ENCODE measurements around the gene HLCS. TPM values are rescaled to one million over a fixed set of nuclear protein-coding genes. Genes with fewer than 3 reads are reported as not detected.

HLCS gene
- total RNA-seq, 1 donor from 2014 or later = 18.8 TPM

GRCh38 chr21:36727866-36728265, 238.6 kb downstream of the HLCS start:
- no peaks in the 10 kb centered on the region for H3K36me3 ChIP-seq (ENCODE audit: control insufficient read depth in 3 of 3, insufficient read depth in 3 of 3, low read length in 3 of 3)
- no peak overlapping the region for H3K4me3 ChIP-seq (ENCODE audit: low read length in 3 of 3)
- peaks cover 17 to 39% (median 29%) of the 10 kb centered on the region in 3 donors for H3K27me3 ChIP-seq (ENCODE audit: control insufficient read depth in 3 of 3, insufficient read depth in 3 of 3, low read length in 3 of 3)

GRCh38 chr21:36725793-36726386, 240.6 kb downstream of the HLCS start:
- H3K4me1 ChIP-seq (ENCODE audit: control insufficient read depth in 3 of 3, insufficient read depth in 3 of 3, low read length in 3 of 3) = no peaks in the 10 kb centered on the region
- H3K27me3 ChIP-seq (ENCODE audit: control insufficient read depth in 3 of 3, insufficient read depth in 3 of 3, low read length in 3 of 3) = peaks cover 11 to 34% (median 18%) of the 10 kb centered on the region in 3 donors
- H3K27ac ChIP-seq (ENCODE audit: low read depth, low read length) = no peak overlapping the region
- H3K36me3 ChIP-seq (ENCODE audit: control insufficient read depth in 3 of 3, insufficient read depth in 3 of 3, low read length in 3 of 3) = no peaks in the 10 kb centered on the region
- H3K9ac ChIP-seq (ENCODE audit: low read depth in 1 of 3, low read length in 3 of 3) = no peak overlapping the region
- no peaks in the 10 kb centered on the region for H3K9me3 ChIP-seq (ENCODE audit: control insufficient read depth in 3 of 3, low read length in 3 of 3)
- H3K4me3 ChIP-seq (ENCODE audit: low read length in 3 of 3) = no peak overlapping the region

More at GRCh38 chr21:36727866-36728265, 238.6 kb downstream of the HLCS start:
- H3K9ac ChIP-seq (ENCODE audit: low read depth in 1 of 3, low read length in 3 of 3) = no peak overlapping the region
- no peaks in the 10 kb centered on the region for H3K4me1 ChIP-seq (ENCODE audit: control insufficient read depth in 3 of 3, insufficient read depth in 3 of 3, low read length in 3 of 3)
- H3K9me3 ChIP-seq (ENCODE audit: control insufficient read depth in 3 of 3, low read length in 3 of 3) = no peaks in the 10 kb centered on the region
- no peak overlapping the region for H3K27ac ChIP-seq (ENCODE audit: low read depth, low read length)

GRCh38 chr21:36724660-36725059, 241.8 kb downstream of the HLCS start:
- H3K36me3 ChIP-seq (ENCODE audit: control insufficient read depth in 3 of 3, insufficient read depth in 3 of 3, low read length in 3 of 3) = no peaks in the 10 kb centered on the region
- no peak overlapping the region for H3K9ac ChIP-seq (ENCODE audit: low read depth in 1 of 3, low read length in 3 of 3)
- no peaks in the 10 kb centered on the region for H3K4me1 ChIP-seq (ENCODE audit: control insufficient read depth in 3 of 3, insufficient read depth in 3 of 3, low read length in 3 of 3)
- peaks cover 9 to 28% (median 11%) of the 10 kb centered on the region in 3 donors for H3K27me3 ChIP-seq (ENCODE audit: control insufficient read depth in 3 of 3, insufficient read depth in 3 of 3, low read length in 3 of 3)
- no peak overlapping the region for H3K27ac ChIP-seq (ENCODE audit: low read depth, low read length)
- H3K9me3 ChIP-seq (ENCODE audit: control insufficient read depth in 3 of 3, low read length in 3 of 3) = no peaks in the 10 kb centered on the region
- H3K4me3 ChIP-seq (ENCODE audit: low read length in 3 of 3) = no peak overlapping the region

- H3K9me3 ChIP-seq (ENCODE audit: control insufficient read depth in 3 of 3, low read length in 3 of 3) = no peaks in the 10 kb centered on the region
- H3K4me1 ChIP-seq (ENCODE audit: control insufficient read depth in 3 of 3, insufficient read depth in 3 of 3, low read length in 3 of 3) = no peaks in the 10 kb centered on the region
- H3K36me3 ChIP-seq (ENCODE audit: control insufficient read depth in 3 of 3, insufficient read depth in 3 of 3, low read length in 3 of 3) = no peaks in the 10 kb centered on the region
- H3K27me3 ChIP-seq (ENCODE audit: control insufficient read depth in 3 of 3, insufficient read depth in 3 of 3, low read length in 3 of 3) = peaks cover 11 to 38% (median 19%) of the 10 kb centered on the region in 3 donors
- H3K4me3 ChIP-seq (ENCODE audit: low read length in 3 of 3) = no peak overlapping the region
- no peak overlapping the region for H3K9ac ChIP-seq (ENCODE audit: low read depth in 1 of 3, low read length in 3 of 3)
- H3K27ac ChIP-seq (ENCODE audit: low read depth, low read length) = no peak overlapping the region
Observed at GRCh38 chr21:36723371-36723881, 243.0 kb downstream of the HLCS start.

GRCh38 chr21:36722370-36723368, 243.8 kb downstream of the HLCS start:
- H3K9me3 ChIP-seq (ENCODE audit: control insufficient read depth in 3 of 3, low read length in 3 of 3) = no peaks in the 10 kb centered on the region
- H3K36me3 ChIP-seq (ENCODE audit: control insufficient read depth in 3 of 3, insufficient read depth in 3 of 3, low read length in 3 of 3) = no peaks in the 10 kb centered on the region
- no peaks in the 10 kb centered on the region for H3K4me1 ChIP-seq (ENCODE audit: control insufficient read depth in 3 of 3, insufficient read depth in 3 of 3, low read length in 3 of 3)
- H3K27ac ChIP-seq (ENCODE audit: low read depth, low read length) = no peak overlapping the region
- peaks cover 16 to 35% (median 21%) of the 10 kb centered on the region in 3 donors for H3K27me3 ChIP-seq (ENCODE audit: control insufficient read depth in 3 of 3, insufficient read depth in 3 of 3, low read length in 3 of 3)
- H3K9ac ChIP-seq (ENCODE audit: low read depth in 1 of 3, low read length in 3 of 3) = no peak overlapping the region
- H3K4me3 ChIP-seq (ENCODE audit: low read length in 3 of 3) = no peak overlapping the region

GRCh38 chr21:36721817-36722216, 244.7 kb downstream of the HLCS start:
- peaks cover 16 to 35% (median 21%) of the 10 kb centered on the region in 3 donors for H3K27me3 ChIP-seq (ENCODE audit: control insufficient read depth in 3 of 3, insufficient read depth in 3 of 3, low read length in 3 of 3)
- no peak overlapping the region for H3K9ac ChIP-seq (ENCODE audit: low read depth in 1 of 3, low read length in 3 of 3)
- H3K27ac ChIP-seq (ENCODE audit: low read depth, low read length) = no peak overlapping the region
- no peaks in the 10 kb centered on the region for H3K9me3 ChIP-seq (ENCODE audit: control insufficient read depth in 3 of 3, low read length in 3 of 3)
- H3K36me3 ChIP-seq (ENCODE audit: control insufficient read depth in 3 of 3, insufficient read depth in 3 of 3, low read length in 3 of 3) = no peaks in the 10 kb centered on the region
- H3K4me3 ChIP-seq (ENCODE audit: low read length in 3 of 3) = no peak overlapping the region
- no peaks in the 10 kb centered on the region for H3K4me1 ChIP-seq (ENCODE audit: control insufficient read depth in 3 of 3, insufficient read depth in 3 of 3, low read length in 3 of 3)

GRCh38 chr21:36719614-36720013, 246.9 kb downstream of the HLCS start:
- H3K4me3 ChIP-seq (ENCODE audit: low read length in 3 of 3) = no peak overlapping the region
- peaks cover 21 to 39% (median 32%) of the 10 kb centered on the region in 3 donors for H3K27me3 ChIP-seq (ENCODE audit: control insufficient read depth in 3 of 3, insufficient read depth in 3 of 3, low read length in 3 of 3)
- no peaks in the 10 kb centered on the region for H3K36me3 ChIP-seq (ENCODE audit: control insufficient read depth in 3 of 3, insufficient read depth in 3 of 3, low read length in 3 of 3)
- H3K27ac ChIP-seq (ENCODE audit: low read depth, low read length) = no peak overlapping the region
- H3K9me3 ChIP-seq (ENCODE audit: control insufficient read depth in 3 of 3, low read length in 3 of 3) = no peaks in the 10 kb centered on the region
- H3K4me1 ChIP-seq (ENCODE audit: control insufficient read depth in 3 of 3, insufficient read depth in 3 of 3, low read length in 3 of 3) = no peaks in the 10 kb centered on the region
- no peak overlapping the region for H3K9ac ChIP-seq (ENCODE audit: low read depth in 1 of 3, low read length in 3 of 3)

- Histone ChIP-seq H3K4me3 (ENCODE audit: low read length in 3 of 3) (no peak overlapping the region), H3K27me3 (ENCODE audit: control insufficient read depth in 3 of 3, insufficient read depth in 3 of 3, low read length in 3 of 3) (peaks cover 18 to 38% (median 35%) of the 10 kb centered on the region in 3 donors), H3K9me3 (ENCODE audit: control insufficient read depth in 3 of 3, low read length in 3 of 3) (no peaks in the 10 kb centered on the region), H3K36me3 (ENCODE audit: control insufficient read depth in 3 of 3, insufficient read depth in 3 of 3, low read length in 3 of 3) (no peaks in the 10 kb centered on the region), H3K27ac (ENCODE audit: low read depth, low read length) (no peak overlapping the region), H3K4me1 (ENCODE audit: control insufficient read depth in 3 of 3, insufficient read depth in 3 of 3, low read length in 3 of 3) (no peaks in the 10 kb centered on the region), H3K9ac (ENCODE audit: low read depth in 1 of 3, low read length in 3 of 3) (no peak overlapping the region)
Observed at GRCh38 chr21:36718951-36719501, 247.4 kb downstream of the HLCS start.

GRCh38 chr21:36717976-36718375, 248.5 kb downstream of the HLCS start:
- no peaks in the 10 kb centered on the region for H3K36me3 ChIP-seq (ENCODE audit: control insufficient read depth in 3 of 3, insufficient read depth in 3 of 3, low read length in 3 of 3)
- H3K9ac ChIP-seq (ENCODE audit: low read depth in 1 of 3, low read length in 3 of 3) = no peak overlapping the region
- no peaks in the 10 kb centered on the region for H3K9me3 ChIP-seq (ENCODE audit: control insufficient read depth in 3 of 3, low read length in 3 of 3)
- H3K27ac ChIP-seq (ENCODE audit: low read depth, low read length) = no peak overlapping the region
- H3K4me1 ChIP-seq (ENCODE audit: control insufficient read depth in 3 of 3, insufficient read depth in 3 of 3, low read length in 3 of 3) = no peaks in the 10 kb centered on the region
- H3K27me3 ChIP-seq (ENCODE audit: control insufficient read depth in 3 of 3, insufficient read depth in 3 of 3, low read length in 3 of 3) = peaks cover 23 to 43% (median 38%) of the 10 kb centered on the region in 3 donors
- no peak overlapping the region for H3K4me3 ChIP-seq (ENCODE audit: low read length in 3 of 3)

Data from skeletal muscle tissue (tissue), 4 donors.